Right kidney (tissue), 9 donors: ENCODE results near the gene ST6GAL2.

ENCODE experiments used
- DNase-seq: peaks from one replicate; pipeline ENCODE4 v3.0.0-alpha.2; 2016
- long read RNA-seq, 8 donors: transcript quantifications; one replicate each; lab custom pipeline, GENCODE V29; 2026

ST6GAL2 gene
- long read RNA-seq, donor 1, full-length matches to known transcripts = 2 of 2 reads
- long read RNA-seq, donor 1, partial matches to known transcripts = 0 of 2 reads
- long read RNA-seq, donor 1, other reads (novel, unspliced or antisense) = 0 of 2 reads
- long read RNA-seq, donor 2 = 0 reads
- long read RNA-seq, donor 3 = 0 reads
- long read RNA-seq, donor 4, full-length matches to known transcripts = 1 of 1 reads
- long read RNA-seq, donor 4, partial matches to known transcripts = 0 of 1 reads
- long read RNA-seq, donor 4, other reads (novel, unspliced or antisense) = 0 of 1 reads
- long read RNA-seq, donor 5 = 0 reads
- long read RNA-seq, donor 6 = 0 reads
- long read RNA-seq, donor 7 = 0 reads
- long read RNA-seq, donor 8, full-length matches to known transcripts = 1 of 1 reads
- long read RNA-seq, donor 8, partial matches to known transcripts = 0 of 1 reads
- long read RNA-seq, donor 8, other reads (novel, unspliced or antisense) = 0 of 1 reads

- peak; percentile 93 for DNase-seq
These were observed at the start of gene ST6GAL2 for GRCh38 chr2:106885971-106886915. TSS of gene ST6GAL2 (minus strand) at chr2:106886167. CDS start at chr2:106843977, 42,190 bp downstream.

- no peak for DNase-seq
These were observed 46.7 kb upstream of the ST6GAL2 start for GRCh38 chr2:106932644-106933043.

- no peak for DNase-seq
These were observed 45.9 kb upstream of the ST6GAL2 start for GRCh38 chr2:106931717-106932335.

GRCh38 chr2:106921451-106921850, 35.5 kb upstream of the ST6GAL2 start:
- DNase-seq = no peak

GRCh38 chr2:106919012-106919411, 33.0 kb upstream of the ST6GAL2 start:
- no peak for DNase-seq

GRCh38 chr2:106904242-106904641, 18.3 kb upstream of the ST6GAL2 start:
- no peak for DNase-seq

GRCh38 chr2:106899786-106900530, 14.0 kb upstream of the ST6GAL2 start:
- no peak for DNase-seq

- no peak for DNase-seq
These were observed 8.6 kb upstream of the ST6GAL2 start for GRCh38 chr2:106894545-106894944.

GRCh38 chr2:106892048-106892447, 6.1 kb upstream of the ST6GAL2 start:
- DNase-seq = no peak

GRCh38 chr2:106890606-106891005, 4.6 kb upstream of the ST6GAL2 start:
- DNase-seq = no peak

- peak; percentile 93 for DNase-seq
These were observed 1.2 kb upstream of the ST6GAL2 start for GRCh38 chr2:106886916-106887758.

- DNase-seq = no peak
These were observed 638 bp downstream of the ST6GAL2 start for GRCh38 chr2:106885329-106885728.

GRCh38 chr2:106882673-106883072, 3.3 kb downstream of the ST6GAL2 start:
- no peak for DNase-seq

GRCh38 chr2:106878206-106878605, 7.8 kb downstream of the ST6GAL2 start:
- DNase-seq = no peak

GRCh38 chr2:106876699-106877098, 9.3 kb downstream of the ST6GAL2 start:
- DNase-seq = no peak

- DNase-seq = peak; percentile 21
These were observed 16.3 kb downstream of the ST6GAL2 start for GRCh38 chr2:106869512-106870275.

GRCh38 chr2:106868275-106868674, 17.7 kb downstream of the ST6GAL2 start:
- DNase-seq = peak; percentile 39

- DNase-seq = no peak
These were observed 18.6 kb downstream of the ST6GAL2 start for GRCh38 chr2:106867196-106867953.

- DNase-seq = no peak
These were observed 19.3 kb downstream of the ST6GAL2 start for GRCh38 chr2:106866641-106867040.
